ENCODE data around the gene DGKQ.
"Not testable (repeated sequence)": the region's sequence is repeated elsewhere in the genome, so short reads cannot be mapped to it uniquely, and the experiment has no call there.

GRCh38 chr4:918591-918990 is 54.8 kb downstream of the DGKQ start:
- TF ChIP-seq CTCF (IDR thresholded peaks at IDR 0.05 in 8 of 11, conservative IDR thresholded peaks at IDR 0.05 in 3 of 11); POLR2A (IDR thresholded peaks at IDR 0.05): not testable (repeated sequence)

All from spleen (tissue), 7 donors.